ENCODE measurements around the gene APBA3. TPM values are rescaled to one million over a fixed set of nuclear protein-coding genes. Genes with fewer than 3 reads are reported as not detected.

The APBA3 gene
- total RNA-seq, result 36.4 TPM

GRCh38 chr19:3761382-3762129, at the start of gene APBA3:
Gene APBA3 (minus strand): TSS chr19:3761692. CDS start chr19:3760264, 1,428 bp downstream.
- peak; percentile 92 to 97 (median 95) for DNase-seq (ENCODE audit: low read depth in 2 of 3, low spot score in 2 of 3)

- DNase-seq (ENCODE audit: low read depth in 2 of 3, low spot score in 2 of 3), result no peak
Observed at GRCh38 chr19:3810708-3811355, 49.3 kb upstream of the APBA3 start.

GRCh38 chr19:3809881-3810707, 48.6 kb upstream of the APBA3 start:
- DNase-seq (ENCODE audit: low read depth in 2 of 3, low spot score in 2 of 3), result no peak

- DNase-seq (ENCODE audit: low read depth in 2 of 3, low spot score in 2 of 3), result no peak
Observed at GRCh38 chr19:3808420-3809143, 47.1 kb upstream of the APBA3 start.

- DNase-seq (ENCODE audit: low read depth in 2 of 3, low spot score in 2 of 3), result no peak
Observed at GRCh38 chr19:3807574-3808354, 46.3 kb upstream of the APBA3 start.

GRCh38 chr19:3807131-3807480, 45.6 kb upstream of the APBA3 start:
- no peak for DNase-seq (ENCODE audit: low read depth in 2 of 3, low spot score in 2 of 3)

GRCh38 chr19:3805859-3806258, 44.4 kb upstream of the APBA3 start:
- DNase-seq (ENCODE audit: low read depth in 2 of 3, low spot score in 2 of 3), result no peak

GRCh38 chr19:3804429-3804828, 42.9 kb upstream of the APBA3 start:
- DNase-seq (ENCODE audit: low read depth in 2 of 3, low spot score in 2 of 3), result no peak

GRCh38 chr19:3803986-3804385, 42.5 kb upstream of the APBA3 start:
- no peak for DNase-seq (ENCODE audit: low read depth in 2 of 3, low spot score in 2 of 3)

DNA sequence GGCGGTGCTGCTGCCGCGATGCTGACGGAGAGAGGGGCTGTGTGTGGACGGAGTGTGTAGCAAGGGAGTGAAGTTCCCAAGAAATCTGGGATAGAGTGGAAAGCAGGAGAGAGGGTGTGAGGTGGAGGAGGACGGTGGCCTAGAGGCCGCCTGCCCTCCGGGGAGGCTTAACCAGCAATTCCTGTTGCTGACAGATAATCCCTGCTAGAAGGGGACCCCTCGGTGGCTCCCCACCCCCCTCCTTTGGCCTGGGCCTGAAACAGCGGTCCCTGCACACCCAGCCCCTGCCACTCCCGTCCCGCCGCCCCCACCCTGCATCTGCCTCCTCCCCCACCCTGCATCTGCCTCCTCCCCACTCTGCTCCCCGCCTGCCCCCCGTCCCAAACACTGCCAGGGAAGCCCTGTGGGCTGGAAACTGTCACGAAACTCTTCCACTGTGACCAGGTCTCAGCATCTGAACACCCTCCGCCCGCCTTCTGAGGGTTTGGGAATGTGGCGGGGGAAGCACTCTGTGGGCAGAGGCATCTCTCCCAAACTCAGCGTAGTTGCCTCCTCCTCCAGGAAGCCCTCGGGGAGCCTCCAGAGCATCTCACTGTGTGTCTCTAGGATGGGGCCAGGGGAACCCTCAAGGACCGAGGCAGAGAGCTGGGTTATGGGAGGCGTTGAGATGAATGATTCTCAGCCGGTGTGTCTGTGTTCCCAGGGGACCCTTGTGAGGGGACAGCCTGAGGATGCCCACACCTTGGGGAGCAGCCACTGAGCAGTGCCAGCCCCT, 41.8 kb upstream of the APBA3 start:
- DNase-seq (ENCODE audit: low read depth in 2 of 3, low spot score in 2 of 3), result no peak

- peak in 2 of 3 donors; percentile 38 to 42 for DNase-seq (ENCODE audit: low read depth in 2 of 3, low spot score in 2 of 3)
Observed at GRCh38 chr19:3801412-3802096, 40.1 kb upstream of the APBA3 start.

DNA sequence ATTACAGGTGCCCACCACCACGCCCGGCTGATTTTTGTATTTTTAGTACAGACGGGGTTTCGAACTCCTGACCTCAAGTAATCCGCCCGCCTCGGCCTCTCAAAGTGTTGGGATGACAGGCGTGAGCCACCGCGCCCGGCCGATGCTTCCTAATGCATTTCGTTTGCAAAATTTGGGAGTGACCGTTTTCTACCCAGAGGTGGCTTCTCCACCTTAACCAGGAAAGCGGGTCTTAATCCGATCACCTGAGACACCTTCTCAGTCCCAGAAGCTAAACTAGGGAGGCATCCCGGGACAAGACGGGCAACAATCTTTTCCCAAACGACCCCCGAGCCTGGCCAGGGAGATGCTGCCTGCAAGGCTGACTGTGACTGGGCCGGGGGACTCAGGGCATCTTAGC, 39.5 kb upstream of the APBA3 start:
- no peak for DNase-seq (ENCODE audit: low read depth in 2 of 3, low spot score in 2 of 3)

DNA sequence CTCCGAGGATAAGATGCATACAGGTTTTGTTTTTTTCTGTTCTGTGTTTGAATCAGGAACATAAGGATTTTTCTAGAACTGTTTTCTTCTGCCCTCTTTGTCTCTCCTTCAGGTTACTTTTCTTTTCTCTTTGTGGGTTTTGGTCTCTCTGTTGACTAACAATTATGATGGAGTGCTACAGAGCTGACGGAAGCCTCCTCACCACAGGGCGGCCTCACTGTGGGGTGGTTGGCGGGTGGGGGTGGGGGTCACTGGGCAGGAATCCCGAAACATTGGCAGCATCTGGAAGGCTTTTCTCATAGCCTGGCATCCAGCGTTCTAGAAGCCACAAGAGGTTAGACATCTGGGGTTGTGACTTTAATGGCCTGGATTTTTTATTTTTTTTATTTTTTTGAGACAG, 36.6 kb upstream of the APBA3 start:
- DNase-seq (ENCODE audit: low read depth in 2 of 3, low spot score in 2 of 3), result peak in 2 of 3 donors; percentile 53 to 64

GRCh38 chr19:3796358-3796757, 34.9 kb upstream of the APBA3 start:
- no peak for DNase-seq (ENCODE audit: low read depth in 2 of 3, low spot score in 2 of 3)

DNA sequence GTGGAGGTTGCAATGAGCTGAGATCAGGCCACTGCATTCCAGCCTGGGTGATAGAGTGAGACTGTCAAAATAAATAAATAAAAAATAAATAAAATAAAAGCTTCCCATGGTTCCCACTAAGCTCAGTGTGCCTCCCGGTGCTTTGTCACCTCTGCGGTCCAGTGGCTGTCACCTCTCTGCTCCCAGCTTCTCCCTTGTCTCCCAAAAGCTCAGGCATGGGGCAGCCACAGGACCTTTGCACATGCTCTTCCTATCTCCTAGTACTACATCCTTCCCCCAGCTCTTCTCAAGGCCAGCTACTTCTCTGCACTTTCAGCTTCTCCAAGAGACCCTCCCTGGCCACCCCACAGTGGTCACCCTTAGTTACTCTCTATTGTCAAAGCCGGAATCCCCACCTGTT, 32.3 kb upstream of the APBA3 start:
- DNase-seq (ENCODE audit: low read depth in 2 of 3, low spot score in 2 of 3), result no peak

DNA sequence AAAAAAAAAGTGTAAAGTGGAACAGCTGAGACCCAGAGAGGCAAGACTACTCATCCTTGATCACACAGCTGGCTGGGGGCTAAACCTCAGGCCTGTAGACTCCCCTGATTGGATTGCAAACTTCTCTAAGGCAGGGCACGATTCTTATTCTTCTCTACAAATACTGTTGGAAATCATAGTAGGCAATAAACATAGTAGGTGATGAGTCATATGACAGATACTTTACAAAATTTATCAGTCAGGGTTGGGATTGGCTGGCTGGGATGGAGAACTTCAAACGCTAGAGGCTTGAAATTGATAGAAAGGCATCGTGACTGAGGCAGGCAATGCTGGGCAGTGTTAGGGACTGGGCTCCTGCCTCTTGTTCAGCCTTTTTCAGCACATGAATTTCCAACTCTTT, 30.6 kb upstream of the APBA3 start:
- no peak for DNase-seq (ENCODE audit: low read depth in 2 of 3, low spot score in 2 of 3)

GRCh38 chr19:3790941-3791340, 29.4 kb upstream of the APBA3 start:
- DNase-seq (ENCODE audit: low read depth in 2 of 3, low spot score in 2 of 3), result no peak

DNA sequence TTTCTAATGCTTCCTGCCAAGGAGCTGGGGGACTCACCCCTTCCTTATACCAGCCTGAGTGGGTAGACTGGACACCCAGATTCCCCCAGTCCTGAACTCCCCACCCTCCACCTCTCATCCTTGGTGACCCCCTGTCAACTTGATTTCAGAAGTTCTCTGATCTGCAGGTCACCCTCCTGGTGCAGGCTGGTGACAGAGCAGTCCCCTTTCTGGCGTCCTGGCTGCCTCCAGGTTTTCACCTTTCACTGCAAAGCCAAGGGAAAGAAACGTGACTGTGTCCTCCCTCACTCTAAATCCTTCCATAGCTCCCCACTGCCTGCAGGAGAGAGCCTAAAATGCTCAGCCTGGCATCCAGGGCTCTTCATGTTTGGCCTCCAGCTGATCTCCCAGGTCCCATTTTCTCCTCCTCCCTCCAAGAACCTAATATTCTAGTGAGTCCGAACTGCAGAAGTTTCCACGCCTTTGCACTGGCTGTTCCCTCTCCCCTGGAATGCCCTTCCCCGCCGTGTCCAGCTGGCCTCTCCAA, 28.8 kb upstream of the APBA3 start:
- DNase-seq (ENCODE audit: low read depth in 2 of 3, low spot score in 2 of 3), result no peak

Data from hematopoietic multipotent progenitor cell (in vitro differentiated cells).